GM23338 (cell line): ENCODE data around the gene CACNA1S.

Experiments used
- CREB1 ChIP-seq: fragments of 250-450 bp; sonication (Bioruptor Pico); IDR thresholded peaks from 2 replicates; pipeline ENCODE4 v1.5.0; 2020; ENCODE audit warnings: low read depth, mild to moderate bottlenecking, moderate library complexity
- CTCF ChIP-seq, 2 experiments: fragments of 200-600 bp in 1 of 2; sonication (generic) in 1 of 2; conservative IDR thresholded peaks; 2 replicates each; pipeline versions ENCODE4 v1.5.1 to v1.6.1; 2016 to 2017; ENCODE audit warnings: antibody characterized with exemption in 2 of 2, low read depth in 2 of 2, mild to moderate bottlenecking in 2 of 2, moderate library complexity in 1 of 2
- ETS1 ChIP-seq: IDR thresholded peaks from 2 replicates; pipeline ENCODE4 v1.6.1; 2016; ENCODE audit warnings: antibody characterized with exemption
- EZH2 ChIP-seq: fragments of 200-600 bp; sonication (generic); IDR thresholded peaks from one replicate; pipeline ENCODE4 v1.8.0; 2017; ENCODE audit warnings: antibody characterized with exemption, mild to moderate bottlenecking, low read depth; ENCODE audit not compliant: unreplicated experiment
- EZH2phosphoT487 ChIP-seq: fragments of 200-600 bp; sonication (generic); IDR thresholded peaks from one replicate; pipeline ENCODE4 v1.8.1; 2018; ENCODE audit warnings: antibody characterized with exemption; ENCODE audit not compliant: unreplicated experiment
- JUNB ChIP-seq: IDR thresholded peaks from one replicate; pipeline ENCODE4 v1.6.1; 2016; ENCODE audit warnings: antibody characterized with exemption; ENCODE audit not compliant: unreplicated experiment
- POLR2AphosphoS5 ChIP-seq: IDR thresholded peaks from 2 replicates; pipeline ENCODE4 v1.6.1; 2016; ENCODE audit warnings: antibody characterized with exemption, low read depth
- REST ChIP-seq: IDR thresholded peaks from one replicate; pipeline ENCODE4 v1.6.1; 2018; ENCODE audit warnings: antibody characterized with exemption; ENCODE audit not compliant: unreplicated experiment
- ZNF114 ChIP-seq: fragments of 250-450 bp; sonication (Bioruptor Pico); IDR thresholded peaks from 2 replicates; pipeline ENCODE4 v1.5.0; 2020; ENCODE audit warnings: mild to moderate bottlenecking, moderate library complexity
- ZNF331 ChIP-seq: fragments of 250-450 bp; sonication (Bioruptor Pico); IDR thresholded peaks from 2 replicates; pipeline ENCODE4 v1.5.0; 2020; ENCODE audit warnings: low read depth, mild to moderate bottlenecking, moderate library complexity

GRCh38 chr1:201048521-201048920 lies 63.7 kb downstream of the CACNA1S start:
- TF ChIP-seq REST (no peak), CTCF (conservative IDR thresholded peaks at IDR 0.05; ENCODE audit: low read depth in 2 of 2) (no peak), JUNB (no peak), ETS1 (no peak), POLR2AphosphoS5 (no peak), CREB1 (CRISPR knock-in tag) (no peak), EZH2phosphoT487 (no peak), ZNF114 (CRISPR knock-in tag) (no peak), ZNF331 (CRISPR knock-in tag) (no peak), EZH2 (no peak)
